ENCODE measurements around the gene SERINC3. TPM values are rescaled to one million over a fixed set of nuclear protein-coding genes. Genes with fewer than 3 reads are reported as not detected.
A peak's percentile ranks its signal among the peaks of the same experiment; 100 is the strongest.

Gene SERINC3
- polyA plus RNA-seq, 1 donor from 2014 or later, result 64.5 TPM

DNA sequence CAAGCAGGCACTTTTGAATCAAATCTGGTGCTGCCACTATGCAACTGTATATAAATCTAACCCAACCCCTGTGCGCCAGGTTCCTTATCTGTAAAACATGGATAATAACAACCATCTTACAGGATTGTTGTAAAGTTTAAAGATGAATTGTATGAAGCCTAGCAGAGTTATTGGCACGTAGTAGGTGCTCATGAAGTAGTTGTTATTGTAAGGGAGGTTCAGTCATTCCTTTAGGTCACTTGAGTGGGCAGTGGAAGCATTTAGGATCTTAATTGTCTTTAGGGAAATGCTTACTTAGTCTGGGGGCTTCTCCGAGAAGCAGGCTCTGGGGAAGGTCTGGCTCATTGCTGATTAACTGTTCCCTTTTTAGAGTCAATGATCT is 30.7 kb upstream of the SERINC3 start:
- H3K4me2 ChIP-seq (ENCODE audit: low read length), result no peak overlapping the region
- no peaks in the 10 kb centered on the region for H3K36me3 ChIP-seq (ENCODE audit: insufficient read depth, low read length)
- no peaks in the 10 kb centered on the region for H3F3A ChIP-seq (ENCODE audit: insufficient read depth, low read length, poor library complexity, severe bottlenecking)
- no peak overlapping the region for H2AFZ ChIP-seq (ENCODE audit: low read depth, low read length)
- no peaks in the 10 kb centered on the region for H3K9me3 ChIP-seq (ENCODE audit: low read length)
- H3K27ac ChIP-seq (ENCODE audit: low read length), result no peak overlapping the region
- H4K20me1 ChIP-seq (ENCODE audit: insufficient read depth), result no peaks in the 10 kb centered on the region
- H3K9me2 ChIP-seq (ENCODE audit: insufficient read depth, low read length), result no peaks in the 10 kb centered on the region
- no peak overlapping the region for H3K9ac ChIP-seq (ENCODE audit: low read length)
- H3K79me2 ChIP-seq (replicated peaks; ENCODE audit: insufficient read depth, low read length), result peaks cover 9% of the 10 kb centered on the region
- H3K4me3 ChIP-seq (ENCODE audit: low read length), result no peak overlapping the region
- TF ChIP-seq, protein P1, sequence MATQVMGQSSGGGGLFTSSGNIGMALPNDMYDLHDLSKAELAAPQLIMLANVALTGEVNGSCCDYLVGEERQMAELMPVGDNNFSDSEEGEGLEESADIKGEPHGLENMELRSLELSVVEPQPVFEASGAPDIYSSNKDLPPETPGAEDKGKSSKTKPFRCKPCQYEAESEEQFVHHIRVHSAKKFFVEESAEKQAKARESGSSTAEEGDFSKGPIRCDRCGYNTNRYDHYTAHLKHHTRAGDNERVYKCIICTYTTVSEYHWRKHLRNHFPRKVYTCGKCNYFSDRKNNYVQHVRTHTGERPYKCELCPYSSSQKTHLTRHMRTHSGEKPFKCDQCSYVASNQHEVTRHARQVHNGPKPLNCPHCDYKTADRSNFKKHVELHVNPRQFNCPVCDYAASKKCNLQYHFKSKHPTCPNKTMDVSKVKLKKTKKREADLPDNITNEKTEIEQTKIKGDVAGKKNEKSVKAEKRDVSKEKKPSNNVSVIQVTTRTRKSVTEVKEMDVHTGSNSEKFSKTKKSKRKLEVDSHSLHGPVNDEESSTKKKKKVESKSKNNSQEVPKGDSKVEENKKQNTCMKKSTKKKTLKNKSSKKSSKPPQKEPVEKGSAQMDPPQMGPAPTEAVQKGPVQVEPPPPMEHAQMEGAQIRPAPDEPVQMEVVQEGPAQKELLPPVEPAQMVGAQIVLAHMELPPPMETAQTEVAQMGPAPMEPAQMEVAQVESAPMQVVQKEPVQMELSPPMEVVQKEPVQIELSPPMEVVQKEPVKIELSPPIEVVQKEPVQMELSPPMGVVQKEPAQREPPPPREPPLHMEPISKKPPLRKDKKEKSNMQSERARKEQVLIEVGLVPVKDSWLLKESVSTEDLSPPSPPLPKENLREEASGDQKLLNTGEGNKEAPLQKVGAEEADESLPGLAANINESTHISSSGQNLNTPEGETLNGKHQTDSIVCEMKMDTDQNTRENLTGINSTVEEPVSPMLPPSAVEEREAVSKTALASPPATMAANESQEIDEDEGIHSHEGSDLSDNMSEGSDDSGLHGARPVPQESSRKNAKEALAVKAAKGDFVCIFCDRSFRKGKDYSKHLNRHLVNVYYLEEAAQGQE (IDR thresholded peaks at IDR 0.05; ENCODE audit: borderline replicate concordance), result no peak
- TF ChIP-seq, protein P2, sequence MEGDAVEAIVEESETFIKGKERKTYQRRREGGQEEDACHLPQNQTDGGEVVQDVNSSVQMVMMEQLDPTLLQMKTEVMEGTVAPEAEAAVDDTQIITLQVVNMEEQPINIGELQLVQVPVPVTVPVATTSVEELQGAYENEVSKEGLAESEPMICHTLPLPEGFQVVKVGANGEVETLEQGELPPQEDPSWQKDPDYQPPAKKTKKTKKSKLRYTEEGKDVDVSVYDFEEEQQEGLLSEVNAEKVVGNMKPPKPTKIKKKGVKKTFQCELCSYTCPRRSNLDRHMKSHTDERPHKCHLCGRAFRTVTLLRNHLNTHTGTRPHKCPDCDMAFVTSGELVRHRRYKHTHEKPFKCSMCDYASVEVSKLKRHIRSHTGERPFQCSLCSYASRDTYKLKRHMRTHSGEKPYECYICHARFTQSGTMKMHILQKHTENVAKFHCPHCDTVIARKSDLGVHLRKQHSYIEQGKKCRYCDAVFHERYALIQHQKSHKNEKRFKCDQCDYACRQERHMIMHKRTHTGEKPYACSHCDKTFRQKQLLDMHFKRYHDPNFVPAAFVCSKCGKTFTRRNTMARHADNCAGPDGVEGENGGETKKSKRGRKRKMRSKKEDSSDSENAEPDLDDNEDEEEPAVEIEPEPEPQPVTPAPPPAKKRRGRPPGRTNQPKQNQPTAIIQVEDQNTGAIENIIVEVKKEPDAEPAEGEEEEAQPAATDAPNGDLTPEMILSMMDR (IDR thresholded peaks at IDR 0.05; ENCODE audit: poor library complexity, severe bottlenecking), result no peak
- TF ChIP-seq POLR2AphosphoS5 (IDR thresholded peaks at IDR 0.05) (no peak), RAD21 (conservative IDR thresholded peaks at IDR 0.05) (no peak), EP300 (conservative IDR thresholded peaks at IDR 0.05; ENCODE audit: poor library complexity, severe bottlenecking) (no peak), MXI1 (conservative IDR thresholded peaks at IDR 0.05; ENCODE audit: poor library complexity, severe bottlenecking) (no peak), SMC3 (conservative IDR thresholded peaks at IDR 0.05; ENCODE audit: poor library complexity) (no peak), EZH2 (IDR thresholded peaks at IDR 0.05; ENCODE audit: borderline replicate concordance, insufficient read depth, low read length, poor library complexity, severe bottlenecking) (no peak), TAF1 (IDR thresholded peaks at IDR 0.05; ENCODE audit: low read depth) (no peak)
- no peaks in the 10 kb centered on the region for H3K27me3 ChIP-seq (ENCODE audit: insufficient read depth, low read depth, low read length)

DNA sequence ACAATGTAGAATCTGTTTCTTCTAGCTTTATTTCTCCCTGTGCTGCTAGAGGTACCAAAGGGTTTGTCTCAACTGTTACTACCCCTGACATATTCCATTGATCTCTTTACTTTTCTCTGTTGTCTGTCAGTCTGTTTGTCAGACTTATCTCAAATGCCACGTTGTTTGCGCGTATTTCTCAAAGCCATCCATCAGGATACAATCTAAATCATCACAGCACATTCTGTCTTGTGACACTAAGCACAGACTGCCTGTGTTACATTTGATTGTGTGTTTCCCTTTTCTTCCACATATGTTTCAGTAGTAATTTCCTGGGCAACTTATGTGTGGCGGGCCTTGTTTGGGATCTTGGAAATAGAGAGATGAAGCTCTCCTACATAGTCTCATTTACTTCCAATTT is 30.2 kb upstream of the SERINC3 start:
- H3K9me2 ChIP-seq (ENCODE audit: insufficient read depth, low read length), result no peaks in the 10 kb centered on the region
- H3K4me3 ChIP-seq (ENCODE audit: low read length), result no peak overlapping the region
- no peaks in the 10 kb centered on the region for H4K20me1 ChIP-seq (ENCODE audit: insufficient read depth)
- no peaks in the 10 kb centered on the region for H3K9me3 ChIP-seq (ENCODE audit: low read length)
- H3F3A ChIP-seq (ENCODE audit: insufficient read depth, low read length, poor library complexity, severe bottlenecking), result no peaks in the 10 kb centered on the region
- no peaks in the 10 kb centered on the region for H3K27me3 ChIP-seq (ENCODE audit: insufficient read depth, low read depth, low read length)
- H2AFZ ChIP-seq (ENCODE audit: low read depth, low read length), result no peak overlapping the region
- H3K4me2 ChIP-seq (ENCODE audit: low read length), result no peak overlapping the region
- H3K79me2 ChIP-seq (replicated peaks; ENCODE audit: insufficient read depth, low read length), result peaks cover 12% of the 10 kb centered on the region
- no peak overlapping the region for H3K27ac ChIP-seq (ENCODE audit: low read length)
- no peaks in the 10 kb centered on the region for H3K36me3 ChIP-seq (ENCODE audit: insufficient read depth, low read length)
- TF ChIP-seq RAD21 (conservative IDR thresholded peaks at IDR 0.05), result no peak
- TF ChIP-seq TAF1 (IDR thresholded peaks at IDR 0.05; ENCODE audit: low read depth), result no peak
- TF ChIP-seq, protein P2 (IDR thresholded peaks at IDR 0.05; ENCODE audit: poor library complexity, severe bottlenecking), result no peak
- peak; percentile 79 for TF ChIP-seq POLR2AphosphoS5 (IDR thresholded peaks at IDR 0.05)
- TF ChIP-seq EP300 (conservative IDR thresholded peaks at IDR 0.05; ENCODE audit: poor library complexity, severe bottlenecking), result peak; percentile 92
- no peak overlapping the region for H3K9ac ChIP-seq (ENCODE audit: low read length)

Data from neural cell (in vitro differentiated cells).